Omental fat pad (tissue), 4 donors: ENCODE results near the gene TMEM82. TPM values are rescaled to one million over a fixed set of nuclear protein-coding genes. Genes with fewer than 3 reads are reported as not detected.

Source experiments
- ATAC-seq: fragments of 150-250 bp; one replicate; pipeline ENCODE4 v1.9.1; 2016; ENCODE audit warnings: mild to moderate bottlenecking, moderate library complexity; ENCODE audit not compliant: low FRiP score
- DNase-seq: peaks from one replicate; pipeline ENCODE4 v3.0.0-alpha.2; 2019; ENCODE audit warnings: low spot score
- CTCF ChIP-seq, 3 donors: fragments of 450-650 bp; IDR thresholded peaks; one replicate each; pipeline ENCODE4 v1.5.1; 2016 to 2017; ENCODE audit warnings: antibody characterized with exemption in 3 of 3, mild to moderate bottlenecking in 3 of 3, moderate library complexity in 2 of 3
- total RNA-seq, 4 donors: library from RNA; depleted of rRNA; stranded (reverse); fragments of >200 nt; gene quantifications; one replicate each; pipeline ENCODE4 v1.1.0, GENCODE V29; 2016

TMEM82 gene
- total RNA-seq, 4 donors from 2014 or later = not detected

GRCh38 chr1:15702722-15703550, 39.4 kb upstream of the TMEM82 start:
- DNase-seq (no peak), ATAC-seq (peak; percentile 23)
- TF ChIP-seq CTCF (IDR thresholded peaks at IDR 0.05) = no peak

GRCh38 chr1:15703562-15703961, 38.7 kb upstream of the TMEM82 start:
- ATAC-seq (peak; percentile 95), DNase-seq (peak; percentile 66)
- TF ChIP-seq CTCF (IDR thresholded peaks at IDR 0.05) = no peak

- ATAC-seq (no peak), DNase-seq (no peak)
- TF ChIP-seq CTCF (IDR thresholded peaks at IDR 0.05) = no peak
Measured at GRCh38 chr1:15704526-15705183, 37.6 kb upstream of the TMEM82 start.

GRCh38 chr1:15705184-15705566, 37.1 kb upstream of the TMEM82 start:
- no peak for ATAC-seq
- TF ChIP-seq CTCF (IDR thresholded peaks at IDR 0.05) = no peak
- no peak for DNase-seq

- DNase-seq = no peak
- no peak for TF ChIP-seq CTCF (IDR thresholded peaks at IDR 0.05)
- no peak for ATAC-seq
Measured at GRCh38 chr1:15706751-15707150, 35.5 kb upstream of the TMEM82 start.

- no peak for DNase-seq
- no peak for ATAC-seq
- TF ChIP-seq CTCF (IDR thresholded peaks at IDR 0.05) = no peak
Measured at GRCh38 chr1:15707239-15707925, 34.9 kb upstream of the TMEM82 start.
